Measurements from ENCODE around the gene SHQ1. TPM values are rescaled to one million over a fixed set of nuclear protein-coding genes. Genes with fewer than 3 reads are reported as not detected.

The SHQ1 gene
- total and polyA plus RNA-seq, 9 of the 15 experiments (the other 6 are each of a cell fraction or from before 2014, with no cell fraction given): 9.2 to 25.0 (median 14.1) TPM

GRCh38 chr3:72763751-72764440, 84.3 kb downstream of the SHQ1 start:
- 91% methylated on average over 8 of the region's 8 CpGs for WGBS (ENCODE audit: insufficient coverage, low coverage, missing lambda C conversion rate)

More at GRCh38 chr3:72763751-72764440, 84.3 kb downstream of the SHQ1 start:
- no peak for ATAC-seq
- no TSS peak for BruUV-seq (replicated peaks)
- Histone ChIP-seq H3K36me3 (ENCODE audit: control insufficient read depth, insufficient read depth, low read length) (0 out of 3 replicates have a peak, but pooled peaks cover 2% of the 10 kb centered on the region), H3K27ac (ENCODE audit: extremely low read depth, low read depth, low read length) (no peak overlapping the region), H3K4me2 (ENCODE audit: insufficient read depth, low read length) (no peak overlapping the region), H3K9me1 (ENCODE audit: control insufficient read depth, insufficient read depth, low read length) (no peaks in the 10 kb centered on the region), H3K9ac (ENCODE audit: insufficient read depth in 1 of 2, low read depth in 2 of 2, low read length in 2 of 2) (no peak overlapping the region), H3K4me3 (no peak overlapping the region), H4K20me1 (replicated peaks; ENCODE audit: control insufficient read depth, insufficient read depth, low read length) (no peaks in the 10 kb centered on the region), H3K9me3 (replicated peaks; ENCODE audit: control insufficient read depth, insufficient read depth, low read depth, low read length) (no peaks in the 10 kb centered on the region), H2AFZ (ENCODE audit: low read depth, low read length) (no peak overlapping the region), H3K4me1 (replicated peaks in 1 of 2; ENCODE audit: control insufficient read depth in 2 of 2, insufficient read depth in 2 of 2, low read length in 2 of 2) (no peaks in the 10 kb centered on the region), H3K79me2 (ENCODE audit: control insufficient read depth, insufficient read depth, low read length) (no peaks in the 10 kb centered on the region), H3K27me3 (ENCODE audit: control insufficient read depth in 2 of 2, insufficient read depth in 2 of 2, low read length in 2 of 2) (no peaks in the 10 kb centered on the region)
- no peak for FAIRE-seq
- TF ChIP-seq RBM22 (IDR thresholded peaks at IDR 0.05; ENCODE audit: low read depth, low read length, poor library complexity, severe bottlenecking): no peak
- no peak for TF ChIP-seq SREBF2 (CRISPR knock-in tag; IDR thresholded peaks at IDR 0.05)
- no peak for TF ChIP-seq ADNP (tag; IDR thresholded peaks at IDR 0.05)
- TF ChIP-seq CREB3L1 (IDR thresholded peaks at IDR 0.05; ENCODE audit: borderline replicate concordance, low read depth): no peak
- TF ChIP-seq TAF7 (tag; IDR thresholded peaks at IDR 0.05): no peak
- no peak for TF ChIP-seq CREBBP (IDR thresholded peaks at IDR 0.05; ENCODE audit: low read depth, low read length)
- no peak for TF ChIP-seq HOXB6 (CRISPR knock-in tag; IDR thresholded peaks at IDR 0.05; ENCODE audit: borderline replicate concordance)
- no peak for TF ChIP-seq ZNF282 (CRISPR knock-in tag; IDR thresholded peaks at IDR 0.05)
- TF ChIP-seq THRB (CRISPR knock-in tag; conservative IDR thresholded peaks at IDR 0.05): no peak
- TF ChIP-seq CUX1 (CRISPR knock-in tag; IDR thresholded peaks at IDR 0.05): no peak
- no peak for TF ChIP-seq TEAD4 (IDR thresholded peaks at IDR 0.05; ENCODE audit: low read length)
- no peak for TF ChIP-seq TEAD4 (CRISPR knock-in tag; IDR thresholded peaks at IDR 0.05; ENCODE audit: borderline replicate concordance)
- TF ChIP-seq ZNF316 (IDR thresholded peaks at IDR 0.05): no peak
- in situ Hi-C loops (cut with MboI) (no loop called here), intact Hi-C loops (cut with micrococcal nuclease) (no loop called here)
- DNase-seq (ENCODE audit: extremely low read depth in 1 of 4, low spot score in 3 of 4): no peak
- ChIA-PET CTCF (ENCODE audit: low intra/inter-chr PET ratio) (no interaction called here), POLR2A (no interaction called here)
